ENCODE measurements around the gene CRACDL.

GRCh38 chr2:98806236-98806697 lies 129.8 kb downstream of the CRACDL start:
- no peak for TF ChIP-seq CTCF (IDR thresholded peaks at IDR 0.05)
- no peak for TF ChIP-seq EZH2 (IDR thresholded peaks at IDR 0.05; ENCODE audit: borderline replicate concordance, insufficient read depth, low read depth, low read length, poor library complexity, severe bottlenecking)

Data from B cell (primary cell).